HG02763 (cell line): ENCODE data around the gene INPP4B.

Experiments
- ATAC-seq: cut with Tn5 transposase; IDR thresholded peaks from one replicate; pipeline ENCODE4 v1.9.1; 2021; ENCODE audit warnings: mild to moderate bottlenecking, moderate library complexity; ENCODE audit not compliant: unreplicated experiment

INPP4B gene

DNA sequence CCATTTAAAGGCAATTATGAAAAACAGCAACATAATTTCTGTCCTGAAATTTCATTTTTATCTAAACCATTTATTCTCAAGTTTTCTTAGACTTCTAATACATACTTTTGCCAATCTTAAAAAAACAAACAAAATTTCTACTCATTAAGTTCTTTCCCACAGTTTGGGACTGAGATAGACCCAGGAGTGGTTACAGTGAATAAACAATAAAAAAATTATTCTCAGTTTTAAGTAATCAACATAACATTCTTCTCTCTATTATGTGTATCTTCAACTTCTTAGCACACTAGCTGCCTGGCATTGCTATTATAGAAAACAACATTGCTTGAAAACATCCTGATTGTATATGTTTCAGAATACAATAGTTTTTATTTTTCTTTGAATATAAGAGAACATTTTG lies 676.9 kb downstream of the INPP4B start:
- ATAC-seq, result no peak

DNA sequence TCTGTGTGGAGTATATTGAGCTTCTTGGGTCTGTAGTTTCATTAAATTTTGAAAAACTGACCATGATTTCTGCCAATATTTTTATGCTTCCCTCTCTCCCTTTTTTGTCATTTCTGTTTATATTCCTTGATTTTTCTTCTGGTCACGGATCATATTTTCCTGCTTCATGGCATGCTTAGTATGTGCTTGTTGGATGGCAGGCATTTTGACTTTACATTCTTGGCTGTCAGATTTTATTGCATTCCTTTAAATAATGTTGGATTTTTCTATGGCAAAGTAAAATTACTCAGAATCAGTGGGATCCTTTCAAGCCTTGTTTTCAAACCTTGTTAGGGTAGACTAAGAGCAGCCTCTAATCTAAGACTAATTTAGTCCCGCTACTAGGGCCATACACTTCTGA lies 677.9 kb downstream of the INPP4B start:
- no peak for ATAC-seq

GRCh38 chr4:142164767-142165500 lies 681.2 kb downstream of the INPP4B start:
- ATAC-seq, result no peak

- ATAC-seq, result no peak
Measured at GRCh38 chr4:142161086-142161485, 685.0 kb downstream of the INPP4B start.

DNA sequence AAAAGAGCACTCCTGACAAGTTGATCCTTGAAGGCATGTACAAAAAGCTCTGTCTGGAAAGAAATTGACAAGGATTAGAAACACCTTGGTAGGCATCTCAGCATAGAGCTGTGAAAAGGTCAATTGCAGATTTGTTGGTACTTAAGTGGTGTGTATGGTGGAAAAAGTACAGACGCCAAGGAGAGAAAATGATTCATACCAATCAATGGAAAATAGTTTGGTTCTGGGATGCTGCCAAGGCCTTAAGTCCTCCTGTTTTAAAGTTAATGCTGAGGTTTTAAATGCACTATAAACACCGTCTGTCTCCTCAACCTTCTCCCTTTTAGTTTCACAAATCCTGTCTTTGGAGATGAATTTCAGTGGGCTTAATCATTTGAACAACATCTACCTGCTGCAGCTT lies 685.6 kb downstream of the INPP4B start:
- ATAC-seq, result no peak

DNA sequence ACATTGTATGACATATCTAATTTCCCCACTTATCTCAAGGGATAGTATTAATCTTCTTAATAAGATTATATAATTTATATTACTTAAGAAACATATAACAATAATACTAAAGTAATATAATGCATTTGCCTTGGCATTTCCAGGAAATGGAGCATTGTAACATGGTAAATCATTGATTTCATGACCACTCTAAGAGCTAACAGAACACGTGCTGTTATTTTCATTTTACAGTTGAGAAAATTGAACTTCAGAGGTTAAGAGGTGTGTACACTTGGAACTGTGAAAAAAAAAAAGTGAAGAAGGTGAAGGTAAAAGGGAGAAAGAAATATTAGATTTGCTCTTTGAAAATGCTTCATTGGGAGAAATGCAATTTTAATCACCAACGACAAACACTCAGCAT lies 687.1 kb downstream of the INPP4B start:
- ATAC-seq, result no peak

DNA sequence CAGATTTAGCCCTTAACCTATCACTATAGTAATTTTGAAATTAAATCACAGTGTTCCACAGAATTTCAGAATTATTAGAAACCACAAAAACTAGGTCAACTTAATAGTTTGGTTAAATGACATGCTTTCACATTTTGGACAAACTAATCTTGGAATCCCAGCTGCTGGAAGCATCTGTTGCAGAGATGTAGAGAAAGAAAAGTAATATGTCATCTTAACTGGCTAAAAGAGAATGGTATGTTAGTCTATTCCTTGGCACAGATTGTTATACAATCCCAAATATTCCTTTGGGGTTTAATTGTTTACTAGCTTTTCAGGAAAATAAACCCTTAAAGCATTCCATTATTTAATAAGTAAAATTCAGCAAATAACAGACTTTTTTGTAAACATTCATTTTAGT lies 689.8 kb downstream of the INPP4B start:
- no peak for ATAC-seq

GRCh38 chr4:142155347-142155746 lies 690.8 kb downstream of the INPP4B start:
- ATAC-seq, result no peak

GRCh38 chr4:142150483-142150882 lies 695.6 kb downstream of the INPP4B start:
- ATAC-seq, result no peak

- ATAC-seq, result no peak
Measured at GRCh38 chr4:142144813-142145212, 701.3 kb downstream of the INPP4B start.

DNA sequence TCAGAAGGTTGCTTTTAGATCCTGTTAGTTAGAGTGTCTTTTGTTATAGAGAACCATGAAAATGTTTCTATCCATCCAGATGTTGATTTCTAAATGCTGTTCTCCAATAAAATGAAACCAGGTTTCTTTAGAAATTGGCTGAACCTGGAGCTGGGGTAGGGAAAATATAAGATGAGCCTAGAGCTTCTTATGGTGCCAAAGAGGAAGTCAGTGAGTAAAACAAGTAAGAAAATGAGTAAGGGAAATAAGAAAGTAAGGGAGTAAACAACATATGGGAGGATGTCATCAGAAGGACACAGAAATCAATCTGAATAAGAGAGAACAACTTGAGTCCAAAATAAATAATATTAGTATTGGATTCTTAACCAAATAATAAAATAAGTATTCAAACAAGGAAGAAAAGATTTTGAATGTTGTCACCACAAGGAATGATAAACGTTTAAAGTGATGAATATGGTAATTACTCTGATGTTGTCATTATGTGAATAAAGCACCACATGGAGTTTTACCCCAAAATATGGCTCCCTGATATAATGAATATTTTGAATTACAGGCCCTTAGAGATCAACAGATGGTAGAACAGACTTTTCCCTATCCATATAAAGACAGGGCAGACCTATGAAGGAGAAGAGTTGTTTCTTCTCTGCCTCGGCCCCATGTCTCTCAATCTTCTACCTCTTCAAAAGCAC lies 703.6 kb downstream of the INPP4B start:
- no peak for ATAC-seq

- no peak for ATAC-seq
Measured at GRCh38 chr4:142141224-142141623, 704.9 kb downstream of the INPP4B start.

- no peak for ATAC-seq
Measured at GRCh38 chr4:142130666-142131065, 715.4 kb downstream of the INPP4B start.

DNA sequence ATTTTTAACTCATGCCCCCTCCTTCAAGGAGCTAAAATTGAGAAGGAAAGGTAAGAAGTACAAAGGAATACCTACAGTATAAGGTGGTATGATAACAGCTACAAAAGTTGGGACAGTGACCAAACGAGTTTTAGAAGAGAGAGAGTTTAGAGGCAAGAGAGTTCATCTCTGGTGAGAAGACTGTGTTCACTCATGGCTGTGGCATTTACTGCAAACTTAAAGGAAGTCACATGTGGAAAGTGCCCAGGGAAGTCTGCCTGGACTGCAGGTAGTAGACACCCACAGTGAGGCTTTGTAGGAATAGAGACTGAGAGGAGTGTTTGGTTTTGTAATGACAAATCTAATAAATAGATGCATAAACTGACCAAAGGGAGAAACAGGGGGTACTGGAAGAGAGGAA lies 716.2 kb downstream of the INPP4B start:
- no peak for ATAC-seq

GRCh38 chr4:142129473-142129872 lies 716.6 kb downstream of the INPP4B start:
- ATAC-seq, result no peak

GRCh38 chr4:142128529-142128928 lies 717.6 kb downstream of the INPP4B start:
- ATAC-seq, result no peak

DNA sequence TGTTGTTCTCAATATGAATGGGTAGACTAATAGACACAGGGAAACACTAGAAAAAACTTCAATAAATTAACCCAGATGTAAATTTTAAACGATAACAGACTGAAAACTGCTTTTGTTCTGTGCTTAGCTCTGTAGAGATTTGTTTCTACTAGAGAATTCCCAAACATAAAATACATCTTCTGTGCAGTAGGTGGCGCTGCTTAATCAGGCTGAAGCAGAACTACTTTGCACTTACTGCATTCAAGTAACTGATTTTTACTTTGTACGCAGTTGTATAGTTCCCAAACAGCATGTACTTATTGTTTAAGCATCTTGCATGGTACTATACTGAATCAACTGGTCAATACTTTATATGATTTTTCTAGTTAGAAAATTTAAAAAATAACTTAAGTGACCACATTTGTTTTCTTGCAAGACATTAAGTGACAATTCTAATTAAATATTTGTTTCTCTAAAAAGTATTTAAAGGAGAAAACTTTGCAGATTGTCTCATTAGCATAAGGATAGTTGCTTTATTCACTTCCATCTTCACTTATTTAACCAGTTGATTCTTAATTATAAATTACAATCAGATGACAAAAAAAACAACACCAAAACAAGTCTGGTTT lies 719.1 kb downstream of the INPP4B start:
- peak; percentile 74 for ATAC-seq

GRCh38 chr4:142124874-142125273 lies 721.2 kb downstream of the INPP4B start:
- ATAC-seq, result no peak

GRCh38 chr4:142121448-142122350 lies 724.4 kb downstream of the INPP4B start:
- ATAC-seq, result no peak

GRCh38 chr4:142120921-142121320 lies 725.2 kb downstream of the INPP4B start:
- ATAC-seq, result no peak

DNA sequence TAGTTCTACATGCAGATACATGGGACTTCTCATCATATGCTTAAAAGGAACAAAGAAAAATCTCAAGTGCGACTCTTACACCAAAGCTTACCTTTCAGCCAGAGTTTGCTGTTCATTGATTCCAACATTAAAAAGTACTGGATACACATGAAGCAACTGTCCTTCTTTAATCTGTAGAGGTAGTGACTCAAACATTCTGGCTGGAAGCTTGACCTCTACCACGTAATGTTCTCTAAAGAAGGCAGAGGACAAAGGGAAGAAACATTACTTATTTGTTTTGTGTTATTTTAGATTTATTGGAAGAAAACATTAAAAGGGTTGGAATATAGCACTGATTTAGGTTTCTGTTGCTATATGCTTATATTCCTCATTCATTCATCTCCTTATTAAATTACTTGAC lies 733.6 kb downstream of the INPP4B start:
- no peak for ATAC-seq
